H1 (cell line): ENCODE data around the gene SSMEM1. TPM values are rescaled to one million over a fixed set of nuclear protein-coding genes. Genes with fewer than 3 reads are reported as not detected.

Experiments used
- CTCF ChIA-PET: fragments of 300-600 bp; sonication (Branson Sonifier 250); formaldehyde crosslinking; loops from one replicate; lab custom pipeline; 2021; ENCODE audit not compliant: partially characterized antibody; lab: Charles Lee
- POLR2A ChIA-PET: fragments of 300-600 bp; sonication (Branson Sonifier 250); formaldehyde crosslinking; loops from one replicate; lab custom pipeline; 2021; ENCODE audit warnings: inconsistent platforms; ENCODE audit not compliant: partially characterized antibody; lab: Charles Lee
- DNase-seq, 2 experiments: peaks; one replicate each; pipeline versions ENCODE4 v3.0.0 to v3.0.0-alpha.2; 2010 to 2022; ENCODE audit warnings: low spot score in 2 of 2, low read depth in 1 of 2, mixed read lengths in 1 of 2
- FAIRE-seq: peaks from 2 replicates; lab custom pipeline; 2011; peaks lifted over from hg19 to GRCh38; lab: Jason Lieb, UNC
- H2AFZ ChIP-seq: 2 replicates; pipeline ENCODE4 v1.8.1; 2012; ENCODE audit warnings: low read length, inconsistent platforms
- H2AK5ac ChIP-seq: 2 replicates; pipeline ENCODE4 v1.6.1; 2013; ENCODE audit warnings: low read depth, low read length
- H2BK120ac ChIP-seq: replicated peaks from 2 replicates; pipeline ENCODE3; 2013; ENCODE audit warnings: low read depth, low read length, inconsistent platforms
- H2BK12ac ChIP-seq: 2 replicates; pipeline ENCODE4 v1.6.1; 2013; ENCODE audit warnings: low read depth, low read length
- H2BK15ac ChIP-seq: 2 replicates; pipeline ENCODE4 v1.6.1; 2013; ENCODE audit warnings: low read length
- H2BK20ac ChIP-seq: 2 replicates; pipeline ENCODE4 v1.6.1; 2013; ENCODE audit warnings: low read length
- H2BK5ac ChIP-seq: 2 replicates; pipeline ENCODE4 v1.6.1; 2013; ENCODE audit warnings: low read depth, low read length
- H3K14ac ChIP-seq: 2 replicates; pipeline ENCODE4 v1.6.1; 2013; ENCODE audit warnings: inconsistent platforms; ENCODE audit not compliant: insufficient read length
- H3K18ac ChIP-seq: 2 replicates; pipeline ENCODE4 v1.6.1; 2013; ENCODE audit warnings: low read length; ENCODE audit errors: extremely low read depth
- H3K23ac ChIP-seq: 2 replicates; pipeline ENCODE4 v1.6.1; 2013; ENCODE audit warnings: inconsistent platforms; ENCODE audit not compliant: insufficient read length
- H3K23me2 ChIP-seq: 2 replicates; pipeline ENCODE4 v1.6.1; 2013; ENCODE audit warnings: low read depth, low read length
- H3K27ac ChIP-seq: 2 replicates; pipeline ENCODE4 v1.6.1; 2011; ENCODE audit warnings: low read depth, low read length, inconsistent platforms
- H3K27me3 ChIP-seq, 4 experiments: replicated peaks in 1 of 4; 1 replicate in 1 of 4; 2 replicates in 3 of 4; pipeline versions ENCODE4 v1.6.1 to v1.8.1; 2011 to 2013; ENCODE audit warnings: low read length in 3 of 4, mild to moderate bottlenecking in 3 of 4, inconsistent platforms in 2 of 4, mixed read lengths in 2 of 4, moderate library complexity in 1 of 4; ENCODE audit not compliant: control insufficient read depth in 3 of 4, insufficient read depth in 3 of 4; ENCODE audit errors: extremely low read depth in 1 of 4
- H3K36me3 ChIP-seq, 4 experiments: 2 replicates each; pipeline versions ENCODE4 v1.6.1 to v1.8.1; 2011 to 2013; ENCODE audit warnings: mild to moderate bottlenecking in 4 of 4, low read length in 3 of 4, moderate library complexity in 2 of 4, control low read depth in 1 of 4, inconsistent platforms in 1 of 4; ENCODE audit not compliant: insufficient read depth in 4 of 4, control insufficient read depth in 2 of 4
- H3K4ac ChIP-seq: replicated peaks from 2 replicates; pipeline ENCODE3; 2013; ENCODE audit warnings: low read length, low read depth, mixed read lengths, inconsistent platforms; ENCODE audit not compliant: insufficient read length
- H3K4me1 ChIP-seq, 4 experiments: replicated peaks in 1 of 4; 1 replicate in 1 of 4; 2 replicates in 3 of 4; pipeline versions ENCODE4 v1.6.1 to v1.8.1; 2011 to 2013; ENCODE audit warnings: low read length in 3 of 4, inconsistent platforms in 2 of 4, mixed read lengths in 1 of 4; ENCODE audit not compliant: insufficient read depth in 4 of 4, control insufficient read depth in 3 of 4
- H3K4me2 ChIP-seq, 2 experiments: 2 replicates each; pipeline versions ENCODE4 v1.6.1 to v1.8.1; 2011 to 2013; ENCODE audit warnings: low read depth in 2 of 2, low read length in 2 of 2, control low read depth in 1 of 2, inconsistent platforms in 1 of 2, mild to moderate bottlenecking in 1 of 2; ENCODE audit not compliant: insufficient read depth in 1 of 2
- H3K4me3 ChIP-seq, 4 experiments: fragments of 200-600, 300-600 bp in 1 of 4; sonication (generic), shearing (Covaris generic), sonication (Bioruptor Twin) in 1 of 4; 2 replicates each; pipeline versions ENCODE4 v1.5.1 to v1.8.1; 2011 to 2016; ENCODE audit warnings: low read length in 4 of 4, low read depth in 3 of 4, control low read depth in 2 of 4, inconsistent platforms in 2 of 4, mild to moderate bottlenecking in 2 of 4, mixed read lengths in 1 of 4, moderate library complexity in 1 of 4; ENCODE audit not compliant: insufficient read depth in 2 of 4; ENCODE audit errors: extremely low read depth in 1 of 4
- H3K56ac ChIP-seq: replicated peaks from 2 replicates; pipeline ENCODE3; 2013; ENCODE audit warnings: low read depth, mild to moderate bottlenecking, mixed read lengths, low read length, inconsistent platforms; ENCODE audit not compliant: insufficient read length
- H3K79me1 ChIP-seq: 2 replicates; pipeline ENCODE4 v1.6.1; 2013; ENCODE audit warnings: low read depth, low read length, control low read depth
- H3K79me2 ChIP-seq, 2 experiments: 2 replicates each; pipeline versions ENCODE4 v1.6.1 to v1.8.1; 2012 to 2013; ENCODE audit warnings: low read length in 2 of 2, mild to moderate bottlenecking in 2 of 2, inconsistent platforms in 1 of 2; ENCODE audit not compliant: insufficient read depth in 2 of 2, control insufficient read depth in 1 of 2
- H3K9ac ChIP-seq, 4 experiments: replicated peaks in 1 of 4; 1 replicate in 1 of 4; 2 replicates in 3 of 4; pipeline versions ENCODE4 v1.6.1 to v1.8.1; 2011 to 2013; ENCODE audit warnings: low read depth in 3 of 4, low read length in 3 of 4, control low read depth in 2 of 4, mild to moderate bottlenecking in 2 of 4, moderate library complexity in 2 of 4, inconsistent platforms in 1 of 4; ENCODE audit errors: extremely low read depth in 1 of 4
- H3K9me3 ChIP-seq, 2 experiments: 2 replicates each; pipeline versions ENCODE4 v1.6.1 to v1.8.1; 2012 to 2013; ENCODE audit warnings: mild to moderate bottlenecking in 2 of 2, moderate library complexity in 2 of 2, control low read depth in 1 of 2, inconsistent platforms in 1 of 2, low read depth in 1 of 2, low read length in 1 of 2, mixed read lengths in 1 of 2; ENCODE audit not compliant: insufficient read depth in 2 of 2
- H4K20me1 ChIP-seq, 2 experiments: replicated peaks in 1 of 2; 2 replicates each; pipeline versions ENCODE3 to v1.8.1; 2011 to 2013; ENCODE audit warnings: inconsistent platforms in 2 of 2, low read length in 2 of 2, mild to moderate bottlenecking in 1 of 2; ENCODE audit not compliant: insufficient read depth in 2 of 2, control insufficient read depth in 1 of 2
- H4K5ac ChIP-seq: 2 replicates; pipeline ENCODE4 v1.6.1; 2013; ENCODE audit warnings: low read length, low read depth, mixed read lengths, inconsistent platforms; ENCODE audit not compliant: insufficient read length
- H4K8ac ChIP-seq: 2 replicates; pipeline ENCODE4 v1.8.0; 2013; ENCODE audit warnings: mild to moderate bottlenecking, moderate library complexity, low read length, inconsistent platforms; ENCODE audit not compliant: insufficient read depth; ENCODE audit errors: extremely low read depth
- H4K91ac ChIP-seq: replicated peaks from 2 replicates; pipeline ENCODE3; 2013; ENCODE audit warnings: low read length, mixed read lengths, inconsistent platforms; ENCODE audit not compliant: insufficient read length
- BRCA1 ChIP-seq: IDR thresholded peaks from 2 replicates; pipeline ENCODE4 v1.6.1; 2012; ENCODE audit warnings: low read depth, low read length, improper control_type of control experiment
- POLR2AphosphoS5 ChIP-seq: IDR thresholded peaks from 2 replicates; pipeline ENCODE4 v1.6.1; 2011; ENCODE audit warnings: low read depth, low read length
- RXRA ChIP-seq: IDR thresholded peaks from 2 replicates; pipeline ENCODE4 v1.6.1; 2011; ENCODE audit warnings: low read depth, mild to moderate bottlenecking, low read length, moderate library complexity; ENCODE audit not compliant: insufficient read depth
- TAF1 ChIP-seq: IDR thresholded peaks from 2 replicates; pipeline ENCODE4 v1.6.1; 2011; ENCODE audit warnings: mild to moderate bottlenecking, low read depth, low read length
- WGBS, 2 experiments: shearing (Covaris generic) in 1 of 2; methylation state at CpG; one replicate each; pipeline versions ENCODE4 v1.1.6 to v1.1.7; 2013 to 2015; ENCODE audit warnings: low lambda C conversion rate in 2 of 2, mixed read lengths in 2 of 2, inconsistent platforms in 1 of 2, low coverage in 1 of 2, missing lambda C conversion rate in 1 of 2; ENCODE audit not compliant: insufficient replicate concordance in 2 of 2, insufficient coverage in 1 of 2, insufficient read length in 1 of 2; ENCODE audit errors: extremely low coverage in 1 of 2, missing lambda C conversion rate in 1 of 2; 5-methylcytosine and 5-hydroxymethylcytosine counted together
- polyA plus RNA-seq, 7 experiments: library from polyadenylated mRNA; depleted of rRNA in 3 of 7; stranded (reverse) in 5 of 7; unstranded in 2 of 7; fragments of >200 nt in 5 of 7; fragments of 200-250 nt in 2 of 7; gene quantifications; 1 replicate in 5 of 7; 2 replicates in 1 of 7; 4 replicates in 1 of 7; pipeline versions ENCODE4 v1.2.1 to v1.2.3, GENCODE V29; 2011 to 2013; ENCODE audit warnings: missing spikeins in 2 of 7, mixed read lengths in 2 of 7
- total RNA-seq: library from RNA; stranded (reverse); fragmentation: NEBNext Ultra II Directional; extraction: Animal tissue kit (Norgen Biotek cat#: 25700); gene quantifications from 2 replicates; pipeline ENCODE4 v1.2.1, GENCODE V29; 2021

The SSMEM1 gene
- total and polyA plus RNA-seq, 2 of the 8 experiments (the other 6 are each of a cell fraction or from before 2014, with no cell fraction given): not detected

- no peak overlapping the region for H3K9ac ChIP-seq
- H3K36me3 ChIP-seq: no peaks in the 10 kb centered on the region
- no peak overlapping the region for H4K5ac ChIP-seq
- no peak overlapping the region for H2AFZ ChIP-seq
- no peaks in the 10 kb centered on the region for H3K4me1 ChIP-seq
- DNase-seq: no peak
- H3K56ac ChIP-seq: no peak overlapping the region
- FAIRE-seq: no peak
- H3K4ac ChIP-seq: no peak overlapping the region
- H3K27ac ChIP-seq: no peak overlapping the region
- POLR2A ChIA-PET: no interaction called here
- no peak overlapping the region for H2AK5ac ChIP-seq
- no peaks in the 10 kb centered on the region; a peak in 1 of 4 replicates for H3K9me3 ChIP-seq
- CTCF ChIA-PET: no interaction called here
- no peaks in the 10 kb centered on the region for H4K20me1 ChIP-seq
- no peak overlapping the region for H2BK12ac ChIP-seq
- no peak overlapping the region for H2BK15ac ChIP-seq
- H3K23ac ChIP-seq: no peak overlapping the region
- H3K79me2 ChIP-seq: no peaks in the 10 kb centered on the region
- H3K14ac ChIP-seq: no peak overlapping the region
- H2BK120ac ChIP-seq: no peak overlapping the region
- H3K79me1 ChIP-seq: no peaks in the 10 kb centered on the region
- H3K27me3 ChIP-seq: no peaks in the 10 kb centered on the region
- no peaks in the 10 kb centered on the region for H3K23me2 ChIP-seq
- H4K8ac ChIP-seq: no peak overlapping the region
- no peak overlapping the region for H3K4me2 ChIP-seq
- 96% methylated on average over 2 of the region's 2 CpGs; no CpG with 5 or more reads in 1 of the 2 experiments for WGBS, 2 experiments
- H2BK5ac ChIP-seq: no peak overlapping the region
- H3K4me3 ChIP-seq: no peak overlapping the region
- H3K18ac ChIP-seq: no peak overlapping the region
- H4K91ac ChIP-seq: no peak overlapping the region
- TF ChIP-seq BRCA1 (no peak), POLR2AphosphoS5 (no peak), TAF1 (no peak), RXRA (no peak)
- no peak overlapping the region for H2BK20ac ChIP-seq
Measured at GRCh38 chr7:130234078-130234477, 26.4 kb downstream of the SSMEM1 start.
